NCI-H446 (cell line): Measurements from ENCODE around the gene NAALADL1.
"Not testable (repeated sequence)": the region's sequence is repeated elsewhere in the genome, so short reads cannot be mapped to it uniquely, and the experiment has no call there.

Experiments
- DNase-seq, 2 experiments: peaks; one replicate each; lab custom pipeline; 2025; lab: John Stamatoyannopoulos, UW

NAALADL1 gene

GRCh38 chr11:65013888-65014725, 44.2 kb downstream of the NAALADL1 start, which contains the start of gene ARL2:
ARL2 (plus strand) TSS chr11:65014160; CDS start chr11:65014208, 48 bp downstream.
- DNase-seq, result peak; percentile 84 to 94

GRCh38 chr11:65013130-65013887, 45.0 kb downstream of the NAALADL1 start:
- peak; percentile 76 to 92 for DNase-seq

- DNase-seq, result no peak
Observed at GRCh38 chr11:65008873-65009272, 49.5 kb downstream of the NAALADL1 start.

GRCh38 chr11:65008016-65008415, 50.3 kb downstream of the NAALADL1 start:
- DNase-seq, result no peak

- DNase-seq, result not testable (repeated sequence)
Observed at GRCh38 chr11:65003968-65004367, 54.4 kb downstream of the NAALADL1 start.

- no peak for DNase-seq
Observed at GRCh38 chr11:65003282-65003681, 55.1 kb downstream of the NAALADL1 start.

- no peak for DNase-seq
Observed at GRCh38 chr11:65002706-65003105, 55.6 kb downstream of the NAALADL1 start.

- no peak for DNase-seq
Observed at GRCh38 chr11:64999478-64999877, 58.9 kb downstream of the NAALADL1 start.

GRCh38 chr11:64998690-64999431, 59.5 kb downstream of the NAALADL1 start:
- no peak for DNase-seq

GRCh38 chr11:64998141-64998540, 60.2 kb downstream of the NAALADL1 start:
- DNase-seq, result peak in 1 of 2 experiments; percentile 7

- DNase-seq, result no peak
Observed at GRCh38 chr11:64996710-64997380, 61.5 kb downstream of the NAALADL1 start, which contains the start of gene BATF2. BATF2 (minus strand) TSS chr11:64996971; CDS start chr11:64996914, 57 bp downstream.

GRCh38 chr11:64996327-64996709, 62.0 kb downstream of the NAALADL1 start:
- DNase-seq, result no peak
